DOHH2 (cell line): ENCODE data around the gene FRMD4B.

Experiments
- H3F3A ChIP-seq: fragments of 200-600 bp; sonication (generic), shearing (Covaris generic); 2 replicates; pipeline ENCODE4 v1.6.0; 2016; ENCODE audit warnings: antibody characterized with exemption, mild to moderate bottlenecking; ENCODE audit not compliant: control insufficient read depth, insufficient read depth
- H3K27ac ChIP-seq: fragments of 200-600 bp; sonication (generic); 2 replicates; pipeline ENCODE4 v1.5.1; 2014; ENCODE audit warnings: low read depth, mild to moderate bottlenecking, low read length, moderate library complexity
- H3K27me3 ChIP-seq: fragments of 200-600 bp; sonication (generic); 2 replicates; pipeline ENCODE4 v1.6.1; 2014; ENCODE audit warnings: mild to moderate bottlenecking, low read length, mixed read lengths; ENCODE audit not compliant: control insufficient read depth
- H3K36me3 ChIP-seq: fragments of 200-600 bp; sonication (generic); 2 replicates; pipeline ENCODE4 v1.6.1; 2014; ENCODE audit warnings: mild to moderate bottlenecking, low read length, moderate library complexity, mixed read lengths; ENCODE audit not compliant: control insufficient read depth
- H3K4me1 ChIP-seq: fragments of 200-600 bp; sonication (generic); 2 replicates; pipeline ENCODE4 v1.6.1; 2014; ENCODE audit warnings: mild to moderate bottlenecking, low read length, mixed read lengths; ENCODE audit not compliant: control insufficient read depth
- H3K4me2 ChIP-seq: fragments of 200-600 bp; sonication (generic); 2 replicates; pipeline ENCODE4 v1.6.0; 2014; ENCODE audit warnings: mild to moderate bottlenecking, low read length, moderate library complexity
- H3K4me3 ChIP-seq: fragments of 200-600 bp; sonication (generic); 2 replicates; pipeline ENCODE4 v1.5.1; 2014; ENCODE audit warnings: mild to moderate bottlenecking, low read length, mixed read lengths
- H3K79me2 ChIP-seq: fragments of 200-600 bp; sonication (generic); 2 replicates; pipeline ENCODE4 v1.6.1; 2014; ENCODE audit warnings: mild to moderate bottlenecking, low read length, mixed read lengths; ENCODE audit not compliant: control insufficient read depth
- H3K9me2 ChIP-seq: fragments of 200-600 bp; sonication (generic); replicated peaks from 2 replicates; pipeline ENCODE4 v1.6.1; 2014; ENCODE audit warnings: mild to moderate bottlenecking, low read length, mixed read lengths; ENCODE audit not compliant: control insufficient read depth
- H3K9me3 ChIP-seq: fragments of 200-600 bp; sonication (generic); 2 replicates; pipeline ENCODE4 v1.6.1; 2014; ENCODE audit warnings: antibody characterized with exemption, low read length, mixed read lengths; ENCODE audit not compliant: control insufficient read depth, insufficient read depth
- H4K20me1 ChIP-seq: fragments of 200-600 bp; sonication (generic); 2 replicates; pipeline ENCODE4 v1.6.0; 2014; ENCODE audit warnings: low read depth, mild to moderate bottlenecking, antibody characterized with exemption, low read length, moderate library complexity; ENCODE audit not compliant: control insufficient read depth, insufficient read depth
- CTCF ChIP-seq: fragments of 200-600 bp; sonication (generic); IDR thresholded peaks from one replicate; pipeline ENCODE4 v1.5.1; 2014; ENCODE audit warnings: antibody characterized with exemption, mild to moderate bottlenecking, low read depth, low read length; ENCODE audit not compliant: poor library complexity, severe bottlenecking
- EZH2phosphoT487 ChIP-seq: fragments of 200-600 bp; sonication (generic); IDR thresholded peaks from 2 replicates; pipeline ENCODE4 v1.6.1; 2017; ENCODE audit warnings: borderline replicate concordance, mild to moderate bottlenecking, antibody characterized with exemption, low read length, moderate library complexity, mixed read lengths

Gene FRMD4B

GRCh38 chr3:69389520-69390248, 3.8 kb upstream of the FRMD4B start:
- H3K36me3 ChIP-seq: no peaks in the 10 kb centered on the region
- no peaks in the 10 kb centered on the region for H3K79me2 ChIP-seq
- no peak overlapping the region for H3K4me2 ChIP-seq
- H3K9me3 ChIP-seq: no peaks in the 10 kb centered on the region
- H3K4me1 ChIP-seq: no peaks in the 10 kb centered on the region
- no peaks in the 10 kb centered on the region for H3F3A ChIP-seq
- TF ChIP-seq CTCF (no peak), EZH2phosphoT487 (no peak)
- no peaks in the 10 kb centered on the region for H4K20me1 ChIP-seq
- H3K27me3 ChIP-seq: 0 out of 2 replicates have a peak, but pooled peaks cover 6% of the 10 kb centered on the region
- H3K9me2 ChIP-seq: no peaks in the 10 kb centered on the region
- no peak overlapping the region for H3K4me3 ChIP-seq
- no peak overlapping the region for H3K27ac ChIP-seq

GRCh38 chr3:69388241-69388640, 2.4 kb upstream of the FRMD4B start:
- no peaks in the 10 kb centered on the region for H3K79me2 ChIP-seq
- TF ChIP-seq CTCF (no peak), EZH2phosphoT487 (no peak)
- H4K20me1 ChIP-seq: no peaks in the 10 kb centered on the region
- no peaks in the 10 kb centered on the region for H3K9me2 ChIP-seq
- no peaks in the 10 kb centered on the region for H3K9me3 ChIP-seq
- H3F3A ChIP-seq: no peaks in the 10 kb centered on the region
- no peak overlapping the region for H3K4me2 ChIP-seq
- 0 out of 2 replicates have a peak, but pooled peaks cover 6% of the 10 kb centered on the region for H3K27me3 ChIP-seq
- no peak overlapping the region for H3K4me3 ChIP-seq
- H3K4me1 ChIP-seq: no peaks in the 10 kb centered on the region
- no peaks in the 10 kb centered on the region for H3K36me3 ChIP-seq
- no peak overlapping the region for H3K27ac ChIP-seq

- no peaks in the 10 kb centered on the region for H3K36me3 ChIP-seq
- TF ChIP-seq EZH2phosphoT487 (no peak), CTCF (no peak)
- H4K20me1 ChIP-seq: no peaks in the 10 kb centered on the region
- H3K79me2 ChIP-seq: no peaks in the 10 kb centered on the region
- H3K4me1 ChIP-seq: no peaks in the 10 kb centered on the region
- H3F3A ChIP-seq: no peaks in the 10 kb centered on the region
- no peak overlapping the region for H3K27ac ChIP-seq
- H3K27me3 ChIP-seq: 0 out of 2 replicates have a peak, but pooled peaks cover 6% of the 10 kb centered on the region
- H3K4me2 ChIP-seq: no peak overlapping the region
- no peaks in the 10 kb centered on the region for H3K9me3 ChIP-seq
- H3K4me3 ChIP-seq: no peak overlapping the region
- no peaks in the 10 kb centered on the region for H3K9me2 ChIP-seq
Observed at GRCh38 chr3:69386556-69387385, 883 bp upstream of the FRMD4B start.
